ENCODE data around the gene EGLN2. TPM values are rescaled to one million over a fixed set of nuclear protein-coding genes. Genes with fewer than 3 reads are reported as not detected.
A peak's percentile ranks its signal among the peaks of the same experiment; 100 is the strongest.
"Not testable (repeated sequence)": the region's sequence is repeated elsewhere in the genome, so short reads cannot be mapped to it uniquely, and the experiment has no call there.

Gene EGLN2
- polyA plus RNA-seq (ENCODE audit: insufficient read length): 46.1 TPM

- DNase-seq: peak; percentile 100
Measured at GRCh38 chr19:40798683-40799557, at the start of gene EGLN2. Gene EGLN2 (plus strand): TSS chr19:40799191. CDS start chr19:40800573, 1,382 bp downstream.

DNA sequence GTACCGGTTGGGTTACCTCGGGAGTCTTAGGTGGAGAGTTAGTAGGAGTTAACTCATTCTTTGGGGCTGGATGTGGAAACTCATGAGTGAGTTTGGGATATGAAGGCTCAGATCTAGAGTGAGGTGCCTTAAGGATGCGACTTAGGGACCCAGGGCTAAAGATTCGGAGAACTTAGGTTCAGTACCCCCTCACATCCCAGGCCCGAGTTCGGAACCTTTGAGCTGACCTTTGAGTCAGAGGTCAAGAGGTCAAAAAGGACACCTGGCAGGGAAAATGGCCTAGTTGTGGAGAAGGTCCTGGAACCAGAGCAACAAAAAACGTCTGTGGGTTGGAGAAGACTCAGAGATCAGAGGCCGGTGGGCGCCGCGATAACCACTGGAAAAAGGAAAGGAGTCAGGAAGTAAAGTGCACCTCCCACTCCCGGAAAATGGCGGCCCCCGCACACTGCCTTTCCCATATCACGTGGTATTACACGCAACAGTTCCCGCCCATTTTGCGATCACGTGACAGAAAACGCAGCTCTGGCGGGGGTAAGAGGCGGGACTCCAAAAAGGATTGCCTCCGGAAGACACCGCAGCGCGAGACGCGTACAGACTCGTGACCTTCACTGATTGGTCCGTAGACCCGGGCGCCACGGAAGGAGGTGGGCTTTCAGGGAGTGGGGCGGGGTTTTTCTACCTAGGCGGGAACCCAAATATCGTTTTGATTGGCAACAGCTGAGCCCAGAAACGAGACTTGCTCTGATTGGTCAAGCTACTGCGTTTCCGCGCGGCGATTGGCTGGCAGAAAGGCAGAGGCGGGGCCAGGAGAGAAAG lies 48.7 kb upstream of the EGLN2 start, which contains the start of gene ACTMAP:
TSS of gene ACTMAP (minus strand) at position 420 of the 816 bp plus-strand sequence. CDS start 674 bp downstream, outside the sequence.
- peak; percentile 99 for DNase-seq

- peak; percentile 97 for DNase-seq
Measured at GRCh38 chr19:40750874-40751537, 48.0 kb upstream of the EGLN2 start, which contains the start of gene SNRPA. Gene SNRPA (plus strand): TSS chr19:40751203. CDS start chr19:40751409, 206 bp downstream.

- DNase-seq: no peak
Measured at GRCh38 chr19:40752257-40752781, 46.7 kb upstream of the EGLN2 start.

DNA sequence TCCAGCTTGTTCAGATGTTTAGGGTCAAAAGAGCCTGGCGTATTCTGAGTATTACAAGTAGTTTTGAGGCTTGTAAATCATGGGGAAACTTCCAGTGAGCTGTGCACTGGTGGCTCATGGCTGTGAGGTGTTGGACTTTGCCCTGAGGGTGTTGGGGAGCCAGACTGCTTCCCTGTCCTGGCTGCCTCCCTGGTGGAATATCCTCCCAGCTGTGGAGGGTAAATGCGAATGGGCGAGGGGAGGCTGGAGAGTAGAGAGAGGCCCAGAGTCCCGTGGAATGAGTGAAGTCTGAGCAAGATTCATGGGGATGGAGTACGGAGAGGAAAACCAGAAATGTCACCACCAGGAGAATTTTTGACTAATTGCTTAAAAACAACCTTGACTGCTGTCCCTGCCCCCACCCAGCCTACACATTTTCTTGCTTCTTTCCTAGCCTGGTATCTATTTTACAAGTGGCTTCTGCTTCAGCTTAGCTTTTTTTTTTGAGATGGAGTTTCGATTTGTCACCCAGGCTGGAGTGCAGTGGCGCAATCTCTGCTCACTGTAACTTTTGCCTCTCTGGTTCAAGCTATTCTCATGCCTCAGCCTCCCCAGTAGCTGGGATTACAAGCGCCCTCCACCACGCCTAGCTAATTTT lies 44.3 kb upstream of the EGLN2 start:
- DNase-seq: no peak

DNA sequence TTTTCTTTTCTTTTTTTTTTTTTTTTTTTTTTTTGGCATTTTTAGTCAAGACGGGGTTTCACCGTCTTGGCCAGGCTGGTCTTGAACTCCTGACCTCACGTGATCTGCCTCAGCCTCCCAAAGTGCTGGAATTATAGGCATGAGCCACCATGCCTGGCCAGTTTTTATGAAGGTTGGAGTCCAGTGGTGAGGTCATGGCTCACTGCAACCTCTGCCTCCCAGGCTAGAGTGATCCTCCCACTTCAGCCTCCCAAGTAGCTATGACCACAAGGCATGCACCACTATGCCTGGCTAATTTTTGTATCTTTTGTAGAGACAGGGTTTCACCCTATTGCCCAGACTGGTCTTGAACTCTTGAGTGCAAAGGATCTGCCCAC lies 43.8 kb upstream of the EGLN2 start:
- DNase-seq: no peak

DNA sequence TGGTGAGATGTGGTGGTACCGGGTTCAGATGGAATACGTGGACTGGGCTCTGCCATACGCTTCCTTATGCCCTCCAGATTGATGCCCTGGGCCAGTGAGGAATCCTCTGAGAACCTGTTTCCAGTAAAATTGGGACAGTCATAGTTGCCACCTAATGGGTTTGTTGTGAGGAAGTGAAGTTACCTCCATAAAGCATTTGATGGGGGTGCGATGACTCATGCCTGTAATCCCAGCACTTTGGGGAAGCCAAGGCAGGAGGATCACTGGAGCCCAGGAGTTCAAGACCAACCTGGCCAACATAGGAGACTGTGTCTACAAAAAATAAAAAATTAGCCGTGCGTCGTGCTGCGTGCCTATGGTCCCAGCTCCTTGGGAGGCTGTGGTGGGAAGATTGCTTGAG lies 43.2 kb upstream of the EGLN2 start:
- DNase-seq: no peak

- DNase-seq: no peak
Measured at GRCh38 chr19:40756502-40757110, 42.4 kb upstream of the EGLN2 start.

DNA sequence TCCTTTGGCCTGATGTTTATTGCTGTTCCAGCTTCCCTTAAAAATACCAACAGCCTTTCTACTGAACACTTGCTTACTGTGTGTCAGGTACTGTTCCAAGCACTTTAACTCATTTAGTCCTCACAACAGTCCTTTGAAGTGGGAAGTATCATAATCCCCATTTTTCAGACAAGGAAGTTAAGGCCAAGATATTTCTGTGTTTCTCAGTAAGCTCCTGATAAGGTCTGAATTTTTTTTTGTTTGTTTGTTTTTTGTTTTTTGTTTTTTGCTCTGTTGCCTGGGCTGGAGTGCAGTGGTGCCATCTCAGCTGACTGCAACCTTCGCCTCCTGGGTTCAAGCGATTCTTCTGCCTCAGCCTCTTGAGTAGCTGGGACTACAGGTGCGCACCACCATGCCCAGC lies 40.5 kb upstream of the EGLN2 start:
- no peak for DNase-seq

DNA sequence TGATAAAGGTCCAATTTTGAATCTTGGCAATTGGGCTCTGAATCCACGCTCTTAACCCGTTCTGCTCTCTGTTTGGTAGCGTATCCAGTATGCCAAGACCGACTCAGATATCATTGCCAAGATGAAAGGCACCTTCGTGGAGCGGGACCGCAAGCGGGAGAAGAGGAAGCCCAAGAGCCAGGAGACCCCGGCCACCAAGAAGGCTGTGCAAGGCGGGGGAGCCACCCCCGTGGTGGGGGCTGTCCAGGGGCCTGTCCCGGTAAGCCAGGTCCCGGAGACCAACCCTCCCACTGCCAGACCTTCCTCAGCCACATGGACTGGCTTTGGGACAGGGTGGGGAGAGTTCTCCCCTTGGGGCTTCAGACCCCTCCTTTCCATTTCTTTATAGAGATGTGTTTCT lies 39.6 kb upstream of the EGLN2 start:
- no peak for DNase-seq

DNA sequence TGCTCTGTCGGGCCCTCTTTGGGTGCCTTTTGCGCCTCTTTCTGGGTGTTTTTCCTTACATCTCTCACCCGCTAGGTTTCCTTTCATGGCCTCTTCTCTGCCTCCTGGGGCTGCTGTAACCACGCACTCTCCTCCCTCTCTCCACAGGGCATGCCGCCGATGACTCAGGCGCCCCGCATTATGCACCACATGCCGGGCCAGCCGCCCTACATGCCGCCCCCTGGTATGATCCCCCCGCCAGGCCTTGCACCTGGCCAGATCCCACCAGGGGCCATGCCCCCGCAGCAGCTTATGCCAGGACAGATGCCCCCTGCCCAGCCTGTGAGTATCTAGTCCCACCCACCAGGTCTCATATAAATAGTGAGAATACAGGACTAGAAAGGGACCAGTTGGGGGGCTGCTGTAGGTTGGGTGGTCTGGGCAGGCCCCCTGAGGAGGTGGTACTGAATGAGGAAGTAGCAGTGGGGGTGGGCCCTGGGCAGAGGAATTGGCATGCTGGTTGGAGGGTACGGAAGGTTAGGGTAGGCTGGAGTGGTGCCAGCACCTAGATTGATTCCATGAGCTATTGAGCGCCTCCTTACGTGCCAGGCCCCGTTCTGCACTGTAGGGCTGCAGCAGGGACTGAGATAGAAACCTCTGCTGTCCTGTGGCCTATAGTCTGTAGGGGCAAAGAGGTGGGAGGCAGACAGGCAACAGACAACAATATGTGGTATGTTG lies 36.1 kb upstream of the EGLN2 start:
- DNase-seq: no peak

- no peak for DNase-seq
Measured at GRCh38 chr19:40763526-40763925, 35.5 kb upstream of the EGLN2 start.

DNA sequence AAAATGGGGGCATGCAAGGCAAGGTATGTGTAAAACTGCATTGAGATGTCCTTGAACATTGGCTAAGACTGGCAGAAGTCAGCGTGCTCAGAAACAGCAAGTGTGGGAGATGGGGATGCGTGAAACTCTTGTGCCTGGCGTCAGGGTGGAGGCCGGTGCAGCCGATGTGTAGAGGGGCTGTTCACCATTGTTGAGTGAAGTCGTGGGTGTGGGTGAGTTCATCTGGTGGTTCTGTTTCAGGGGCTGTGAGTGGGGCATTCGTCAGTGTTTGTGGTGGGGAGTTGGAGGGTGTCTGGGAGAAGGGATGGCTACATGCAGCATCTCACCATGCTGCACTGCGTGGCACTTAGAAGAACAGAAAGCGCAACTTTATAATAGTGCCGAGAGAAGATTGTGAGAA lies 35.0 kb upstream of the EGLN2 start:
- DNase-seq: no peak

GRCh38 chr19:40766385-40766784 lies 32.6 kb upstream of the EGLN2 start:
- DNase-seq: not testable (repeated sequence)

DNA sequence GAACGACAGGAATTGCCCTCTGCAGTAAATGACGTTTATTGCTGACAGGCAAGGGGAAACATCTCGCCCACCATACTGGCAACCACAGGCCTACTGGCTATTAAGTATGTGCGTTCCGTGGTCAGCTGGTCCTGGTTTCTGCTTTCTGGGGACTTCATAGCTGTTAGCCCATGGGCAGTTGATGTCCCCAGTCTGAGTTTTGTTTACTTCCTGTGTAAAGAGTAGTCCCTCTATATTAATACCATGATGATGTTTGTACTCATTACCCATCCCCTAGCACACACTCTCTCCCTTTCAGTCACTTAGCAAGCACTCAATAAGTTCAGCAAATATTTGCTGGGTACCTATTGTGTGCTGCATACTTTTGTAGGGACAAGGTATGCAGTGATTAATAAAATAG lies 30.1 kb upstream of the EGLN2 start:
- no peak for DNase-seq

GRCh38 chr19:40771101-40771862 lies 27.7 kb upstream of the EGLN2 start:
- DNase-seq: not testable (repeated sequence)

DNA sequence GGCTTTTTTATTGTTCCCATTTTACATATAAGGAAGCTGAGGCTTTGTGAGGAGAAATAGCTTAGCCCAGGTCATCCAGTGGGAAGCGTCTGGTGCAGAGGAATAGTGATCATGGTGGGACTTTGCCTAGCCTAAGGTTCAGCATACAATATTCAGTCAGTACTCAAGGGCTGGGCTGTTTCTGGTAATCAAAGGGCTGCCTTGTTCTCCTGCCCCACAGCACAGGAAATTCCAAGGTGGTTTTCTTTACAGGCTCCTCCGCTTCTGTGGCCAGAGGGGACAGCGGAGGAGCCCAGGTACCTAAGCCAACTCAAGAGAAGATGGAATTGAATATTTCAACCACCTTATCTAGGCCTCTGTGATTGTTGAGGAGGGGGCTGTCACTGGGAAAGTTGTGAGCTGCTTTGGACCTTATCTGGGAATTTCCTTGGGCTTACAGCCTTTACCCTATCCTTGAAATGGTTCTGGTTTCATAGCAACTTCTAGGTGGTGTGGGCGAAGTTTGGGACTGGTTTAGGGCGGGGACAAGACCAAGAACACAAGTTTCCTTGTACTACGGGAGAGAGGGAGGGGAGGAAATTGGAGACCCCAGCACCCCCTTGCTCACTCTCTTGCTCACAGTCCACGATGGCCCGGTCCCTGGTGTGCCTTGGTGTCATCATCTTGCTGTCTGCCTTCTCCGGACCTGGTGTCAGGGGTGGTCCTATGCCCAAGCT lies 23.9 kb upstream of the EGLN2 start, which contains the start of gene MIA:
TSS of gene MIA (plus strand) at position 606 of the 716 bp plus-strand sequence. CDS start at position 628, 22 bp downstream.
- DNase-seq: no peak

DNA sequence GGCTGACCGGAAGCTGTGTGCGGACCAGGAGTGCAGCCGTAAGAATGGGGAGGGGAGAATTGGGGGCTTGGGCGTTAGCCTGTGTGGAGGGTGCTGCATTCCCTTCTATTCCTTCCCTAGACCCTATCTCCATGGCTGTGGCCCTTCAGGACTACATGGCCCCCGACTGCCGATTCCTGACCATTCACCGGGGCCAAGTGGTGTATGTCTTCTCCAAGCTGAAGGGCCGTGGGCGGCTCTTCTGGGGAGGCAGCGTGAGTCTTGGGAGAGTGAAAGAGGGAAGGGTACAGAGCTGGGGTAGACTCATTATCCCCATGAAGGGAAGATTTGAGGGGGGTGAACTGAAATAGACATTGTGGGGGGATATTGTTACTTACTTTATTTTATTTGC lies 23.4 kb upstream of the EGLN2 start:
- no peak for DNase-seq

- DNase-seq: no peak
Measured at GRCh38 chr19:40776364-40776763, 22.6 kb upstream of the EGLN2 start.
